Measurements from ENCODE around the gene TFF2.

Gene TFF2

GRCh38 chr21:42343963-42344510 lies 6.8 kb downstream of the TFF2 start:
- DNase-seq, result no peak

- DNase-seq, result no peak
These were observed 7.2 kb downstream of the TFF2 start for GRCh38 chr21:42343556-42343955.

GRCh38 chr21:42343101-42343500 lies 7.7 kb downstream of the TFF2 start:
- no peak for DNase-seq

GRCh38 chr21:42341776-42342542 lies 8.8 kb downstream of the TFF2 start:
- no peak for DNase-seq

GRCh38 chr21:42340187-42341050 lies 10.4 kb downstream of the TFF2 start:
- no peak for DNase-seq

- DNase-seq, result no peak
These were observed 11.8 kb downstream of the TFF2 start for GRCh38 chr21:42338729-42339715.

- DNase-seq, result peak; percentile 62
These were observed 12.7 kb downstream of the TFF2 start for GRCh38 chr21:42337830-42338728.

GRCh38 chr21:42337276-42337675 lies 13.5 kb downstream of the TFF2 start:
- DNase-seq, result no peak

GRCh38 chr21:42336054-42336453 lies 14.7 kb downstream of the TFF2 start:
- DNase-seq, result no peak

- no peak for DNase-seq
These were observed 18.1 kb downstream of the TFF2 start for GRCh38 chr21:42332557-42333317.

GRCh38 chr21:42331660-42332059 lies 19.1 kb downstream of the TFF2 start:
- no peak for DNase-seq

- no peak for DNase-seq
These were observed 20.1 kb downstream of the TFF2 start for GRCh38 chr21:42330380-42331371.

GRCh38 chr21:42324896-42325295 lies 25.9 kb downstream of the TFF2 start:
- DNase-seq, result no peak

- DNase-seq, result no peak
These were observed 28.9 kb downstream of the TFF2 start for GRCh38 chr21:42321845-42322244.

- no peak for DNase-seq
These were observed 29.6 kb downstream of the TFF2 start for GRCh38 chr21:42321231-42321630.

- no peak for DNase-seq
These were observed 30.0 kb downstream of the TFF2 start for GRCh38 chr21:42320791-42321190.

- no peak for DNase-seq
These were observed 30.8 kb downstream of the TFF2 start for GRCh38 chr21:42319851-42320572.

- no peak for DNase-seq
These were observed 31.4 kb downstream of the TFF2 start for GRCh38 chr21:42319376-42319775.

All from right hindlimb (tissue), 1 donor.